A549 (cell line): Measurements from ENCODE around the gene CCDC97.

ENCODE experiments used
- FOSL2 ChIP-seq, 2 experiments: fragments of 450-650 bp in 1 of 2; fragments of >200 bp in 1 of 2; sonication (Bioruptor Twin) in 1 of 2; formaldehyde crosslinking; IDR thresholded peaks; 2 replicates each; pipeline versions ENCODE4 v1.5.0 to v1.6.1; 2016 to 2020; ENCODE audit warnings: mild to moderate bottlenecking in 1 of 2, moderate library complexity in 1 of 2
- KDM1A ChIP-seq: fragments of 200-600 bp; sonication (generic); IDR thresholded peaks from 2 replicates; pipeline ENCODE4 v1.6.1; 2016; ENCODE audit warnings: low read depth, mild to moderate bottlenecking
- POLR2A ChIP-seq: IDR thresholded peaks from 2 replicates; pipeline ENCODE4 v1.6.1; 2012; ENCODE audit warnings: mild to moderate bottlenecking, low read length
- RFX5 ChIP-seq: fragments of 450-650 bp; IDR thresholded peaks from 2 replicates; pipeline ENCODE4 v1.7.1; 2014; ENCODE audit warnings: antibody characterized with exemption, mild to moderate bottlenecking, moderate library complexity
- TF ChIP-seq, protein P1 (sequence below): fragments of >200 bp; sonication (Bioruptor Twin); formaldehyde crosslinking; IDR thresholded peaks from 3 replicates; pipeline ENCODE4 v1.5.1; 2016

- TF ChIP-seq, protein P1, sequence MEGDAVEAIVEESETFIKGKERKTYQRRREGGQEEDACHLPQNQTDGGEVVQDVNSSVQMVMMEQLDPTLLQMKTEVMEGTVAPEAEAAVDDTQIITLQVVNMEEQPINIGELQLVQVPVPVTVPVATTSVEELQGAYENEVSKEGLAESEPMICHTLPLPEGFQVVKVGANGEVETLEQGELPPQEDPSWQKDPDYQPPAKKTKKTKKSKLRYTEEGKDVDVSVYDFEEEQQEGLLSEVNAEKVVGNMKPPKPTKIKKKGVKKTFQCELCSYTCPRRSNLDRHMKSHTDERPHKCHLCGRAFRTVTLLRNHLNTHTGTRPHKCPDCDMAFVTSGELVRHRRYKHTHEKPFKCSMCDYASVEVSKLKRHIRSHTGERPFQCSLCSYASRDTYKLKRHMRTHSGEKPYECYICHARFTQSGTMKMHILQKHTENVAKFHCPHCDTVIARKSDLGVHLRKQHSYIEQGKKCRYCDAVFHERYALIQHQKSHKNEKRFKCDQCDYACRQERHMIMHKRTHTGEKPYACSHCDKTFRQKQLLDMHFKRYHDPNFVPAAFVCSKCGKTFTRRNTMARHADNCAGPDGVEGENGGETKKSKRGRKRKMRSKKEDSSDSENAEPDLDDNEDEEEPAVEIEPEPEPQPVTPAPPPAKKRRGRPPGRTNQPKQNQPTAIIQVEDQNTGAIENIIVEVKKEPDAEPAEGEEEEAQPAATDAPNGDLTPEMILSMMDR = no peak
- TF ChIP-seq POLR2A (peak; percentile 31), KDM1A (no peak), RFX5 (no peak), FOSL2 (IDR thresholded peaks at IDR 0.05) (no peak), FOSL2 (CRISPR knock-in tag; IDR thresholded peaks at IDR 0.05) (no peak)
Measured at GRCh38 chr19:41325947-41326706, 16.2 kb downstream of the CCDC97 start.
